WTC11 (cell line): Measurements from ENCODE around the gene KBTBD12. TPM values are rescaled to one million over a fixed set of nuclear protein-coding genes. Genes with fewer than 3 reads are reported as not detected.

Source experiments
- ATAC-seq: fragments of 200-7000 bp; cut with Tn5 transposase; 2 replicates; pipeline ENCODE4 v1.10.0; 2021; ENCODE audit warnings: mild to moderate bottlenecking, moderate library complexity
- CTCF ChIA-PET: fragments of 300-600 bp; sonication (Branson Sonifier 250); formaldehyde crosslinking; loops from one replicate; lab custom pipeline; 2021; ENCODE audit warnings: antibody characterized with exemption; lab: Charles Lee
- POLR2A ChIA-PET: fragments of 350-600 bp; sonication (Branson Sonifier 250); formaldehyde crosslinking; loops from one replicate; lab custom pipeline; 2021; ENCODE audit warnings: antibody characterized with exemption; lab: Charles Lee
- DNase-seq: peaks from one replicate; pipeline ENCODE4 v3.0.0; 2021; ENCODE audit warnings: low spot score
- H3K27ac Mint-ChIP-seq: 2 replicates; pipeline ENCODE4 v1.8.0; 2021; ENCODE audit warnings: mixed read lengths
- H3K27me3 Mint-ChIP-seq: 2 replicates; pipeline ENCODE4 v1.8.0; 2021; ENCODE audit warnings: low read depth, mild to moderate bottlenecking, moderate library complexity, mixed read lengths
- H3K36me3 Mint-ChIP-seq: 2 replicates; pipeline ENCODE4 v1.8.0; 2021; ENCODE audit warnings: mixed read lengths
- H3K4me1 Mint-ChIP-seq: 2 replicates; pipeline ENCODE4 v1.8.0; 2022; ENCODE audit warnings: mixed read lengths
- H3K4me3 Mint-ChIP-seq: 2 replicates; pipeline ENCODE4 v1.8.0; 2021; ENCODE audit warnings: mild to moderate bottlenecking, moderate library complexity, mixed read lengths
- H3K9me3 Mint-ChIP-seq: 2 replicates; pipeline ENCODE4 v1.8.0; 2021; ENCODE audit warnings: mixed read lengths
- AFF4 ChIP-seq: sonication (generic); formaldehyde crosslinking; IDR thresholded peaks from 2 replicates; pipeline ENCODE4 v1.8.1; 2023; ENCODE audit warnings: mild to moderate bottlenecking, missing genetic modification reagents, borderline replicate concordance
- ARID4B ChIP-seq: sonication (generic); formaldehyde crosslinking; IDR thresholded peaks from 2 replicates; pipeline ENCODE4 v1.8.0; 2023; ENCODE audit warnings: missing genetic modification reagents, mild to moderate bottlenecking, borderline replicate concordance
- ELF4 ChIP-seq: sonication (generic); formaldehyde crosslinking; IDR thresholded peaks from 2 replicates; pipeline ENCODE4 v1.8.1; 2022; ENCODE audit warnings: low read depth, mild to moderate bottlenecking, moderate library complexity, missing genetic modification reagents
- GABPB1 ChIP-seq: sonication (generic); formaldehyde crosslinking; IDR thresholded peaks from 2 replicates; pipeline ENCODE4 v1.8.1; 2023; ENCODE audit warnings: mild to moderate bottlenecking, missing genetic modification reagents
- MLX ChIP-seq: sonication (generic); formaldehyde crosslinking; IDR thresholded peaks from 2 replicates; pipeline ENCODE4 v1.8.1; 2023; ENCODE audit warnings: mild to moderate bottlenecking, missing genetic modification reagents, moderate library complexity
- NR1H2 ChIP-seq: sonication (generic); formaldehyde crosslinking; IDR thresholded peaks from 2 replicates; pipeline ENCODE4 v1.9.0; 2021; ENCODE audit warnings: mild to moderate bottlenecking, moderate library complexity, missing genetic modification reagents
- TCF7 ChIP-seq: sonication (generic); formaldehyde crosslinking; IDR thresholded peaks from 2 replicates; pipeline ENCODE4 v1.8.0; 2022; ENCODE audit warnings: mild to moderate bottlenecking, low read depth, missing genetic modification reagents, moderate library complexity
- TEAD1 ChIP-seq: sonication (generic); formaldehyde crosslinking; IDR thresholded peaks from 2 replicates; pipeline ENCODE4 v1.8.0; 2022; ENCODE audit warnings: mild to moderate bottlenecking, missing genetic modification reagents
- ZNF219 ChIP-seq: sonication (generic); formaldehyde crosslinking; IDR thresholded peaks from 2 replicates; pipeline ENCODE4 v1.8.0; 2023; ENCODE audit warnings: missing genetic modification reagents, mild to moderate bottlenecking, borderline replicate concordance
- ZNF232 ChIP-seq: sonication (generic); formaldehyde crosslinking; IDR thresholded peaks from 2 replicates; pipeline ENCODE4 v1.8.0; 2022; ENCODE audit warnings: mild to moderate bottlenecking, missing genetic modification reagents
- ZNF263 ChIP-seq: sonication (generic); formaldehyde crosslinking; IDR thresholded peaks from 2 replicates; pipeline ENCODE4 v1.8.1; 2022; ENCODE audit warnings: low read depth, mild to moderate bottlenecking, moderate library complexity, missing genetic modification reagents
- ZNF512 ChIP-seq: sonication (generic); formaldehyde crosslinking; IDR thresholded peaks from 2 replicates; pipeline ENCODE4 v1.8.1; 2022; ENCODE audit warnings: missing genetic modification reagents, borderline replicate concordance
- total RNA-seq: library from RNA; stranded (reverse); gene quantifications from 3 replicates; pipeline ENCODE4 v1.2.3, GENCODE V29; 2021
- TF ChIP-seq, protein P1 (sequence below): sonication (generic); formaldehyde crosslinking; IDR thresholded peaks from 2 replicates; pipeline ENCODE4 v1.8.0; 2022; ENCODE audit warnings: mild to moderate bottlenecking, missing genetic modification reagents
- TF ChIP-seq, protein P2 (sequence below): fragments of 200-600 bp; IDR thresholded peaks from 2 replicates; pipeline ENCODE4 v1.8.0; 2022; ENCODE audit warnings: antibody characterized with exemption

KBTBD12 gene
- total RNA-seq, 1 experiment from 2014 or later = 0.22 TPM

DNA sequence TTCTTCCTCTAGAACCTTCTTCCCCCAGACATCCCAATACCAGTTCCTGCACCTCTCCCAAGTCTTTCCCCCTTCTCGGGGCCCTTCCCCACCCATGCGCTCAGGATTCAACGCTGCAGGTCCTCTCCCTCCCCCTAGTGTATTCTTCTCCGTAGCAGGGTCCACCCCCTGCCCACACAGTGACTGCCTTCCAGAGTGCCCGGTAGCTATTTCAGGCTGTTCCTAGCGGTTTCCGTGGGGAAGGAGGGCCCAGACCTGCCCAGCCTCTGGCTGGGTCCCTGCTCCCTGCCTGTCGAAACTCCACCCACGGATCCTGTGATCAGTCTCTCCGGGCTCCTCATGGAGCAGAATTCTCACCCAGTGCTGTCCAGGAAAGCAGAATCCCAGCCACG, 92.0 kb downstream of the KBTBD12 start:
- ChIA-PET CTCF (interaction anchor here (0.6 to 1.9 kb wide), 7 partner anchors 10 to 566 kb away, joined by 3 to 6 read pairs (median 3); no protein-coding TSS in a partner anchor), POLR2A (no interaction called here)
- H3K4me1 Mint-ChIP-seq = peaks cover 30% of the 10 kb centered on the region
- 0 out of 2 replicates have a peak overlapping the region, but pooled peaks have one; percentile 18 for H3K27ac Mint-ChIP-seq
- TF ChIP-seq NR1H2 (CRISPR knock-in tag) (no peak), MLX (CRISPR knock-in tag) (no peak), TCF7 (CRISPR knock-in tag) (no peak), GABPB1 (CRISPR knock-in tag) (no peak), AFF4 (no peak), TEAD1 (CRISPR knock-in tag) (no peak), ZNF263 (CRISPR knock-in tag) (no peak), ELF4 (CRISPR knock-in tag) (no peak), ZNF232 (CRISPR knock-in tag) (no peak), ZNF219 (CRISPR knock-in tag) (no peak)
- TF ChIP-seq, protein P1, sequence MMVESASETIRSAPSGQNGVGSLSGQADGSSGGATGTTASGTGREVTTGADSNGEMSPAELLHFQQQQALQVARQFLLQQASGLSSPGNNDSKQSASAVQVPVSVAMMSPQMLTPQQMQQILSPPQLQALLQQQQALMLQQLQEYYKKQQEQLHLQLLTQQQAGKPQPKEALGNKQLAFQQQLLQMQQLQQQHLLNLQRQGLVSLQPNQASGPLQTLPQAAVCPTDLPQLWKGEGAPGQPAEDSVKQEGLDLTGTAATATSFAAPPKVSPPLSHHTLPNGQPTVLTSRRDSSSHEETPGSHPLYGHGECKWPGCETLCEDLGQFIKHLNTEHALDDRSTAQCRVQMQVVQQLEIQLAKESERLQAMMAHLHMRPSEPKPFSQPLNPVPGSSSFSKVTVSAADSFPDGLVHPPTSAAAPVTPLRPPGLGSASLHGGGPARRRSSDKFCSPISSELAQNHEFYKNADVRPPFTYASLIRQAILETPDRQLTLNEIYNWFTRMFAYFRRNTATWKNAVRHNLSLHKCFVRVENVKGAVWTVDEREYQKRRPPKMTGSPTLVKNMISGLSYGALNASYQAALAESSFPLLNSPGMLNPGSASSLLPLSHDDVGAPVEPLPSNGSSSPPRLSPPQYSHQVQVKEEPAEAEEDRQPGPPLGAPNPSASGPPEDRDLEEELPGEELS = no peak
- TF ChIP-seq, protein P2, sequence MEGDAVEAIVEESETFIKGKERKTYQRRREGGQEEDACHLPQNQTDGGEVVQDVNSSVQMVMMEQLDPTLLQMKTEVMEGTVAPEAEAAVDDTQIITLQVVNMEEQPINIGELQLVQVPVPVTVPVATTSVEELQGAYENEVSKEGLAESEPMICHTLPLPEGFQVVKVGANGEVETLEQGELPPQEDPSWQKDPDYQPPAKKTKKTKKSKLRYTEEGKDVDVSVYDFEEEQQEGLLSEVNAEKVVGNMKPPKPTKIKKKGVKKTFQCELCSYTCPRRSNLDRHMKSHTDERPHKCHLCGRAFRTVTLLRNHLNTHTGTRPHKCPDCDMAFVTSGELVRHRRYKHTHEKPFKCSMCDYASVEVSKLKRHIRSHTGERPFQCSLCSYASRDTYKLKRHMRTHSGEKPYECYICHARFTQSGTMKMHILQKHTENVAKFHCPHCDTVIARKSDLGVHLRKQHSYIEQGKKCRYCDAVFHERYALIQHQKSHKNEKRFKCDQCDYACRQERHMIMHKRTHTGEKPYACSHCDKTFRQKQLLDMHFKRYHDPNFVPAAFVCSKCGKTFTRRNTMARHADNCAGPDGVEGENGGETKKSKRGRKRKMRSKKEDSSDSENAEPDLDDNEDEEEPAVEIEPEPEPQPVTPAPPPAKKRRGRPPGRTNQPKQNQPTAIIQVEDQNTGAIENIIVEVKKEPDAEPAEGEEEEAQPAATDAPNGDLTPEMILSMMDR = no peak
- no peaks in the 10 kb centered on the region for H3K36me3 Mint-ChIP-seq
- DNase-seq = no peak
- peak overlapping the region; percentile 24 for H3K4me3 Mint-ChIP-seq
- no peaks in the 10 kb centered on the region; the same call in 1 of the 2 replicates for H3K27me3 Mint-ChIP-seq
- no peaks in the 10 kb centered on the region for H3K9me3 Mint-ChIP-seq
- peak; percentile 20 for ATAC-seq

DNA sequence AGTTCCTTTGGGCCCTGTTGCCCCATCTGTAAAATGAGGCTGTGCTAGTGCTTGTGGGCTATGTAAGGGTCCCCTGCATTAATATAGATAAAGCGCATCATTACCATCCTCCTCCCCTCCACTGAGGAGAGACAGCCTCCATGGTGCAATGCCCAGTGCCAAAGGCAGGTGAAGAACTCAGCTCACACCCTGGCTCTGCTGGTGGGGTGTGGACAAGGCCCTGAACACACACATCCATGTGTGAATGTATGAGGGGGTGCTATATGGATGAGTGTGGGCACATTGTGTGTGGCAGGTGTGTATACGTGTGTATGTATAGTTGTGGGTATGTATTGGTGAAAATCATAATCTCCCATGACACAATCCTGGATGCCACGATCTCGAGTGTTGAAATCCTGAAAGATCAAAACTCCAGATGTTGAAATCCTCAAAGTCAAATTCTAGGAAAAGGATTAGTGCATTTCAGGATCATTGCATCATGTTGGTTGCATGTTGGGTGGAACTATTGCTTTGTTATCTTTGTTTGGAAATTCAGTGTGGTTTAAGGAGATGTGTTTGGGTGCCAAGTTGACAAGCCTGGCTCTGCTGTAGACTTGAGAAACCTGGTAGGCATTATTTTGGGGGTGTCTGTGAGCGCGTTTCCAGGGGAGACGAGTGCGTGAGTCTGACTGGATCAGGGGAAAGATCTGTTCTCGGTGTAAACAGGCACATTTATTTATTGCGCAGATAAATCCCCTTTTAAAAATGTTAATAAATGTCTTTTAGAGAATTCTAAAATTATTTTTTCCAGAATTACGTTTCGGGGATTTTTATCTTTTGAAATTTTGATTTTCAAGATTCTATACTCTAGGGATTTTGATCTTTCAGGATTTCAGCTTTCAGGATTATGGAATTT, 95.2 kb downstream of the KBTBD12 start:
- H3K27me3 Mint-ChIP-seq = no peaks in the 10 kb centered on the region
- H3K4me1 Mint-ChIP-seq = peaks cover 26% of the 10 kb centered on the region
- peaks cover 6% of the 10 kb centered on the region; the same call in 1 of the 2 replicates for H3K9me3 Mint-ChIP-seq
- H3K36me3 Mint-ChIP-seq = no peaks in the 10 kb centered on the region
- ChIA-PET POLR2A (interaction anchor here (0.7 kb wide), 1 partner anchor 150 kb away, joined by 6 read pairs; no protein-coding TSS in a partner anchor), CTCF (interaction anchor here (2.1 kb wide), 1 partner anchor 9 kb away, joined by 4 read pairs; no protein-coding TSS in a partner anchor)
- TF ChIP-seq ZNF512 (CRISPR knock-in tag) = no peak
- TF ChIP-seq GABPB1 (CRISPR knock-in tag) = peak; percentile 99
- TF ChIP-seq ARID4B (CRISPR knock-in tag) = no peak
- DNase-seq (no peak), ATAC-seq (no peak)
- H3K27ac Mint-ChIP-seq = no peak overlapping the region
- H3K4me3 Mint-ChIP-seq = no peak overlapping the region
